AG04449 (cell line): ENCODE measurements around the gene LINC01488.
A peak's percentile ranks its signal among the peaks of the same experiment; 100 is the strongest.

Experiments
- CTCF ChIA-PET: fragments of 350-600 bp; formaldehyde crosslinking; extraction: SDS; loops from one replicate; lab custom pipeline; 2021; ENCODE audit warnings: antibody characterized with exemption; lab: Yijun Ruan, JAX
- POLR2A ChIA-PET: fragments of 400-600, 350-600 bp; formaldehyde crosslinking; extraction: SDS; loops from one replicate; lab custom pipeline; 2020; ENCODE audit warnings: antibody characterized with exemption, inconsistent platforms; lab: Yijun Ruan, JAX
- DNase-seq: peaks from one replicate; pipeline ENCODE4 v3.0.0-alpha.2; 2010; ENCODE audit warnings: low read depth, low spot score
- H3K4me3 ChIP-seq: 2 replicates; pipeline ENCODE4 v1.5.1; 2011; ENCODE audit warnings: low read depth, mild to moderate bottlenecking, control low read depth, low read length
- CTCF ChIP-seq: IDR thresholded peaks from one replicate; pipeline ENCODE4 v1.5.1; 2011; ENCODE audit warnings: mild to moderate bottlenecking, moderate library complexity, low read length, control low read depth, inconsistent platforms; ENCODE audit not compliant: insufficient read depth; ENCODE audit errors: missing control alignments

The LINC01488 gene

GRCh38 chr11:69513663-69514224 is 32.3 kb downstream of the LINC01488 start:
- H3K4me3 ChIP-seq: no peak overlapping the region
- TF ChIP-seq CTCF: no peak
- ChIA-PET CTCF (no interaction called here), POLR2A (no interaction called here)
- no peak for DNase-seq

- TF ChIP-seq CTCF: no peak
- POLR2A ChIA-PET: no interaction called here
- DNase-seq: no peak
- no peak overlapping the region for H3K4me3 ChIP-seq
- CTCF ChIA-PET: no interaction called here
These were observed 33.3 kb downstream of the LINC01488 start for GRCh38 chr11:69514771-69515170.

GRCh38 chr11:69515271-69516245 is 34.1 kb downstream of the LINC01488 start:
- no peak for TF ChIP-seq CTCF
- ChIA-PET CTCF (interaction anchor here (1.0 kb wide), 1 partner anchor 12 kb away, joined by 3 read pairs; no protein-coding TSS in a partner anchor), POLR2A (no interaction called here)
- DNase-seq: no peak
- H3K4me3 ChIP-seq: no peak overlapping the region

GRCh38 chr11:69516526-69516925 is 35.1 kb downstream of the LINC01488 start:
- ChIA-PET POLR2A (no interaction called here), CTCF (interaction anchor here (1.0 kb wide), 1 partner anchor 13 kb away, joined by 3 read pairs; no protein-coding TSS in a partner anchor)
- DNase-seq: no peak
- no peak for TF ChIP-seq CTCF
- no peak overlapping the region for H3K4me3 ChIP-seq

- H3K4me3 ChIP-seq: no peak overlapping the region
- peak; percentile 74 for DNase-seq
- no peak for TF ChIP-seq CTCF
- ChIA-PET POLR2A (no interaction called here), CTCF (interaction anchor here (1.2 kb wide), 2 partner anchors 56 to 126 kb away, joined by 3 read pairs; no protein-coding TSS in a partner anchor)
These were observed 36.9 kb downstream of the LINC01488 start for GRCh38 chr11:69518081-69518950.
